AG09319 (cell line): ENCODE data around the gene GRK5.

ENCODE experiments used
- DNase-seq: peaks from one replicate; pipeline ENCODE4 v3.0.0-alpha.2; 2010; ENCODE audit warnings: low read depth; ENCODE audit errors: extremely low read depth
- CTCF ChIP-seq: IDR thresholded peaks from 2 replicates; pipeline ENCODE4 v1.5.1; 2011; ENCODE audit warnings: low read depth, mild to moderate bottlenecking, inconsistent platforms, low read length, moderate library complexity

Gene GRK5

GRCh38 chr10:119347181-119347974 lies 140.0 kb downstream of the GRK5 start:
- DNase-seq, result no peak
- TF ChIP-seq CTCF, result no peak

GRCh38 chr10:119348106-119348505 lies 140.7 kb downstream of the GRK5 start:
- DNase-seq, result no peak
- no peak for TF ChIP-seq CTCF

- TF ChIP-seq CTCF, result no peak; the same call in 1 of the 2 replicates
- DNase-seq, result no peak
These were observed 141.3 kb downstream of the GRK5 start for GRCh38 chr10:119348516-119349240.

GRCh38 chr10:119349341-119349740 lies 142.0 kb downstream of the GRK5 start:
- DNase-seq, result no peak
- no peak for TF ChIP-seq CTCF

- no peak for DNase-seq
- no peak for TF ChIP-seq CTCF
These were observed 142.6 kb downstream of the GRK5 start for GRCh38 chr10:119349937-119350501.

- no peak for DNase-seq
- no peak for TF ChIP-seq CTCF
These were observed 143.2 kb downstream of the GRK5 start for GRCh38 chr10:119350502-119351097.
